ENCODE data around the gene ARHGAP33. TPM values are rescaled to one million over a fixed set of nuclear protein-coding genes. Genes with fewer than 3 reads are reported as not detected.

ARHGAP33 gene
- total RNA-seq, 1 donor = 2.2 TPM

DNA sequence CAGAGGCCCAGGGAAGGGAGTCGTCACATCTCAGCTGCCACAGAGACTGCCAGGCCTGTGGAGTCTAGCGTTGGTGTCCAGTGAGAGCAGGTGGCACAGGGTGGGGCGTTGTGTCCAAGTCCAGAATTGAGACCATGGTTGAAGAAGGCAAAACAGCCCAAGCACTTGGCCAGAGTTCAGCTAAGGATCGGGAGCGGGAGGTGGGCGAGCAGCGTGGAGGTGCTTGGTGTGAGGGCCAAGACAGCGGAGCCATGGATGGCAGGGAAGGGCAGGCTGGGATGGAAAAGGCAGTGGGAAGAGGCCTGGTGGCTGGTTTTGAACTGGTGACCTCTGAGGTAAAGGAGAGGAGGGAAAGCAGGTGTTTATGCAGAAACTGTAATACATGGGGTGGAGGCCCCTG lies 41.1 kb upstream of the ARHGAP33 start:
- H3K4me1 ChIP-seq (ENCODE audit: insufficient read depth, low read length) = no peaks in the 10 kb centered on the region
- H3K36me3 ChIP-seq (ENCODE audit: insufficient read depth, low read length) = peaks cover 69% of the 10 kb centered on the region
- no peaks in the 10 kb centered on the region for H3K27me3 ChIP-seq (ENCODE audit: insufficient read depth, low read length)
- no peak overlapping the region for H3K27ac ChIP-seq (ENCODE audit: low read depth, low read length)
- no peak overlapping the region for H3K4me2 ChIP-seq (ENCODE audit: insufficient read depth, low read length)
- H2AFZ ChIP-seq (ENCODE audit: low read length) = no peak overlapping the region
- no peak overlapping the region for H3K4me3 ChIP-seq (ENCODE audit: insufficient read depth, low read length)
- no peaks in the 10 kb centered on the region for H3K79me2 ChIP-seq (ENCODE audit: insufficient read depth, low read length)
- DNase-seq (ENCODE audit: insufficient read length, low spot score, missing footprints) = peak; percentile 14
- H3K9me3 ChIP-seq (ENCODE audit: low read depth, low read length) = no peaks in the 10 kb centered on the region
- TF ChIP-seq, protein P1, sequence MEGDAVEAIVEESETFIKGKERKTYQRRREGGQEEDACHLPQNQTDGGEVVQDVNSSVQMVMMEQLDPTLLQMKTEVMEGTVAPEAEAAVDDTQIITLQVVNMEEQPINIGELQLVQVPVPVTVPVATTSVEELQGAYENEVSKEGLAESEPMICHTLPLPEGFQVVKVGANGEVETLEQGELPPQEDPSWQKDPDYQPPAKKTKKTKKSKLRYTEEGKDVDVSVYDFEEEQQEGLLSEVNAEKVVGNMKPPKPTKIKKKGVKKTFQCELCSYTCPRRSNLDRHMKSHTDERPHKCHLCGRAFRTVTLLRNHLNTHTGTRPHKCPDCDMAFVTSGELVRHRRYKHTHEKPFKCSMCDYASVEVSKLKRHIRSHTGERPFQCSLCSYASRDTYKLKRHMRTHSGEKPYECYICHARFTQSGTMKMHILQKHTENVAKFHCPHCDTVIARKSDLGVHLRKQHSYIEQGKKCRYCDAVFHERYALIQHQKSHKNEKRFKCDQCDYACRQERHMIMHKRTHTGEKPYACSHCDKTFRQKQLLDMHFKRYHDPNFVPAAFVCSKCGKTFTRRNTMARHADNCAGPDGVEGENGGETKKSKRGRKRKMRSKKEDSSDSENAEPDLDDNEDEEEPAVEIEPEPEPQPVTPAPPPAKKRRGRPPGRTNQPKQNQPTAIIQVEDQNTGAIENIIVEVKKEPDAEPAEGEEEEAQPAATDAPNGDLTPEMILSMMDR (IDR thresholded peaks at IDR 0.05; ENCODE audit: extremely low read depth, low read depth, low read length) = no peak
- H4K20me1 ChIP-seq (ENCODE audit: insufficient read depth, low read length) = peaks cover 7% of the 10 kb centered on the region

DNA sequence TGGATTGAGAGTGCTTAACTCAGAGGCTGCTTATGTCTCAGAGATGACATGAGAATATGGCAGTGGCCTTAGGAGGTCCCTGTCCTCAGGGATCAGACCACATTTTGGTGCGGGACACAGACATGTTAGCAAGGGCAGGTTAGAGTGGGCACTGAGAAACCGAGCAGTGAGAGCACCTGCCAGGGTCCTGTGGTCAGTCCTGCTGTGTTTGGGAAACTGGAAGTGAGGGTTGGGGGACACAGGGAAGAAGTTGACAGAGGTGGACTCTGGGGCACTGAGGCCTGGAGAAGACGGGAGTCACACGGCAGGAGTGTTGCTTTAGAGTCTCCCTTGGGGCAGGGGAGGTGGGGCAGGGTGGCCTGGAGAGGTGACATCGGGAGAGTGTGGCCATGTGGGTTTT lies 40.5 kb upstream of the ARHGAP33 start:
- peaks cover 7% of the 10 kb centered on the region for H4K20me1 ChIP-seq (ENCODE audit: insufficient read depth, low read length)
- no peaks in the 10 kb centered on the region for H3K79me2 ChIP-seq (ENCODE audit: insufficient read depth, low read length)
- TF ChIP-seq, protein P1 (IDR thresholded peaks at IDR 0.05; ENCODE audit: extremely low read depth, low read depth, low read length) = no peak
- no peak overlapping the region for H3K27ac ChIP-seq (ENCODE audit: low read depth, low read length)
- peak; percentile 51 for DNase-seq (ENCODE audit: insufficient read length, low spot score, missing footprints)
- H3K36me3 ChIP-seq (ENCODE audit: insufficient read depth, low read length) = peaks cover 63% of the 10 kb centered on the region
- no peaks in the 10 kb centered on the region for H3K9me3 ChIP-seq (ENCODE audit: low read depth, low read length)
- no peak overlapping the region for H3K4me2 ChIP-seq (ENCODE audit: insufficient read depth, low read length)
- no peaks in the 10 kb centered on the region for H3K4me1 ChIP-seq (ENCODE audit: insufficient read depth, low read length)
- no peak overlapping the region for H2AFZ ChIP-seq (ENCODE audit: low read length)
- no peaks in the 10 kb centered on the region for H3K27me3 ChIP-seq (ENCODE audit: insufficient read depth, low read length)
- no peak overlapping the region for H3K4me3 ChIP-seq (ENCODE audit: insufficient read depth, low read length)

DNA sequence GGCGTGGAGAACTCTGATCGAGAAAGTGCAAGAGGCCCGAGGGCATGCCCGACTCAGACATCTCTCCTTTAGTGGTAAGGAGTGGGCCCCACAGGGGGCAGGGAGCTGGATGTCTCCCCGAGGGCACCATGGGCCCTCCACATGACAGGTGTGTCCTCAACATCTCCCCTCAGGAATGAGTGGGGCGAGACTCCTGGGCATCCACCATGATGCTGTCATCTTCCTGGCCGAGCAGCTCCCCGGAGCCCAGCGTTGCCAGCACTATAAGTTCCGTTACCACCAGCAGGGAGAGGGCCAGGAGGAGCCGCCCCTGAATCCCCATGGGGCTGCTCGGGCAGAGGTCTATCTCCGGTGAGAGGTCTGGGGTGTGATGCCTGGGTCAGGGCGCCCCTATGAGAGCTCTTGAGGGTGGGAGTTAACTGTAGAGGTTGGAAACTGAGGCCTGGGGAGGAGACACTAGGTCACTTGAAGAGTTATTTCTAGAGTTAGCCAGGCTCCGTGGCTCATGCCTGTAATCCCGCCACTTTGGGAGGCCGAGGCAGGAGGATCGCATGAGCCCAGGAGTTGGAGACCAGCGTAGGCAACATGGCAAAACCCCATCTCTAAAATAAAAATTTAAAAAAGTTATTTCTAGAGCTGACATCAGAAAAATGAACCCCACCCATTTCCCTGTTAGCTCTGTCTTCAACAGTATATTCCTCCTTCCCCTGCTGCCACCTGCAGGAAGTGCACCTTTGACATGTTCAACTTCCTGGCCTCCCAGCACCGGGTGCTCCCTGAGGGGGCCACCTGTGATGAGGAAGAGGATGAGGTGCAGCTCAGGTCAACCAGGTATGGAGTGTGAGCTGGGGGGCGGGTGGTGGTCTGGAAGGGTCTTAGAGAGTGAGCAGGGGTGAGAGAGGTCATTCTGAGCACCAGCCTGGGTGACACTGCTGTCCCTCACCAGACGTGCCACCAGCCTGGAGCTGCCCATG lies 38.2 kb upstream of the ARHGAP33 start:
- H3K36me3 ChIP-seq (ENCODE audit: insufficient read depth, low read length) = peaks cover 44% of the 10 kb centered on the region
- no peaks in the 10 kb centered on the region for H3K79me2 ChIP-seq (ENCODE audit: insufficient read depth, low read length)
- H3K27me3 ChIP-seq (ENCODE audit: insufficient read depth, low read length) = no peaks in the 10 kb centered on the region
- H3K27ac ChIP-seq (ENCODE audit: low read depth, low read length) = no peak overlapping the region
- H3K9me3 ChIP-seq (ENCODE audit: low read depth, low read length) = no peaks in the 10 kb centered on the region
- no peak overlapping the region for H2AFZ ChIP-seq (ENCODE audit: low read length)
- H3K4me1 ChIP-seq (ENCODE audit: insufficient read depth, low read length) = no peaks in the 10 kb centered on the region
- peak; percentile 85 for DNase-seq (ENCODE audit: insufficient read length, low spot score, missing footprints)
- peaks cover 7% of the 10 kb centered on the region for H4K20me1 ChIP-seq (ENCODE audit: insufficient read depth, low read length)
- no peak overlapping the region for H3K4me3 ChIP-seq (ENCODE audit: insufficient read depth, low read length)
- TF ChIP-seq, protein P1 (IDR thresholded peaks at IDR 0.05; ENCODE audit: extremely low read depth, low read depth, low read length) = no peak
- H3K4me2 ChIP-seq (ENCODE audit: insufficient read depth, low read length) = no peak overlapping the region
